DMS79 (cell line): ENCODE results near the gene TMEM132D.

ENCODE experiments used
- DNase-seq: peaks from one replicate; lab custom pipeline; 2025; lab: John Stamatoyannopoulos, UW

Gene TMEM132D

GRCh38 chr12:129440278-129440677 is 463.5 kb downstream of the TMEM132D start:
- DNase-seq = no peak

- no peak for DNase-seq
Observed at GRCh38 chr12:129434790-129435189, 469.0 kb downstream of the TMEM132D start.

DNA sequence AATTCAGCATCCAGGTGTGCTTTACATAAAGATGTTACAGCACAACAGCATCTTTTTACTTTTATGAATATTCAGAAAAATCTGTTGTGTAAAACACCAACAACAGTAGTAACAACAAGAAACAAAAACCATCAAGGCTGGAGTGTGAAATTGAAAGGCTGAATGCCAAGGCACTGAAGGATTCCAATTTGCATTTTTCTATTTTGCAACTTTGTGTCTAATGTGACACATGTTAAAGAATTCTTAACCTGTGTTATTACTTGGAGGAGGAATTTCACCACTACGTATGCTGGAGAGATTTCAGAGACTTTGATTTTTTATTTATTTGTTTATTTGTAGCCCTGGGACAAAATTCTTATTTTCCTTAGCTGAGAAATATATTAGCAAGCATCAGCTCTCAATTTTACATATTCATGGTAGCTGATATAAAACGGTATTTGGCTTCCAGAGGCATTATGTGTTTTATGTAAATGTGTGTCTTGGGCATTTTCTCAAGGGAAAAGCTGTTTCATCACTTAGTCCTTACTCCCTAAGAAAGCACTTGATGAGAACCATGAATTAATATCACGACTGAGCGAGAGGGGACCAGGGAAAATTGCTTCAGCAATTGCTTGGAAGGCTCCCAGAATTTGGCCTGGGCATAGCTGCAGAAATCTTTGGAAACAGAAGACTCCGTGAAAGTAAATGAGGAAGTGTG is 475.4 kb downstream of the TMEM132D start:
- DNase-seq = no peak

GRCh38 chr12:129423041-129423580 is 480.7 kb downstream of the TMEM132D start:
- no peak for DNase-seq

- DNase-seq = no peak
Observed at GRCh38 chr12:129413295-129413694, 490.5 kb downstream of the TMEM132D start.

- no peak for DNase-seq
Observed at GRCh38 chr12:129409281-129409680, 494.5 kb downstream of the TMEM132D start.

DNA sequence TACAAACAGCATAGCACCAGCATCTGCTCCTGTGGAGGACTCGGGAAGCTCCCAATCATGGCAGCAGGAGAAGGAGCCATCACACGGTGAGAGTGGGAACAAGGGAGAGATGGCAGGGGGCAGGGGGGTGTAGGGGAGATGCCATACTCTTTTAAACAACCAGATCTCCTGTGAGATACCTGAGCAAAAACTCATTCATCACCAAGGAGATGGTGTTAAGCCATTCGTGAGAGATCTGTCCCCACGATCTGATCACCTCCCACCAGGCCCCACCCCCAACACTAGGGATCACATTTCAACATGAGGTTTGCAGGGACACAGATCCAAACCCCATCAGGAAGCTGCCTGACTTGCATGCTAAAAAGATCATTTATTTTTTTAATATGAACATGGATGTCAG is 499.3 kb downstream of the TMEM132D start:
- no peak for DNase-seq

DNA sequence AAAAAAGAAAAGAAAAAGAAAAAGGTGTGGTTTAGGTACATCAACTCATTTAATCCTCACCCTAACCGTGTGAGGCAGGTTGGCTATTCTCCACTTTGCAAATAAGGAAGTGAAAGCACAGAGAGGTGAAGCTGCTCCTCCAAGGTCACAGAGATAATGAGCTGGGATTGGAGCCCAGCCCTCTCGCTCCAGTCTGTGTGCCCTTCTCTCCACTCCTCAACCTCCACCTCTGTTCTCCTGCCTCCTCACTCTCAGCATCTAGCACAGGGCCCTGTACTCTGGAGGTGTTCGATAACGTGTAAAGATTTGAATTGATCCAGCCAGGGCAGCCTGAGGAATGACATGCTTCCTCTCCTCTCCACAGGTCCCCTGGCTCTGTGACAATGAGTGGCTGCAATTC is 502.3 kb downstream of the TMEM132D start:
- no peak for DNase-seq

- DNase-seq = no peak
Observed at GRCh38 chr12:129394177-129394825, 509.5 kb downstream of the TMEM132D start.

DNA sequence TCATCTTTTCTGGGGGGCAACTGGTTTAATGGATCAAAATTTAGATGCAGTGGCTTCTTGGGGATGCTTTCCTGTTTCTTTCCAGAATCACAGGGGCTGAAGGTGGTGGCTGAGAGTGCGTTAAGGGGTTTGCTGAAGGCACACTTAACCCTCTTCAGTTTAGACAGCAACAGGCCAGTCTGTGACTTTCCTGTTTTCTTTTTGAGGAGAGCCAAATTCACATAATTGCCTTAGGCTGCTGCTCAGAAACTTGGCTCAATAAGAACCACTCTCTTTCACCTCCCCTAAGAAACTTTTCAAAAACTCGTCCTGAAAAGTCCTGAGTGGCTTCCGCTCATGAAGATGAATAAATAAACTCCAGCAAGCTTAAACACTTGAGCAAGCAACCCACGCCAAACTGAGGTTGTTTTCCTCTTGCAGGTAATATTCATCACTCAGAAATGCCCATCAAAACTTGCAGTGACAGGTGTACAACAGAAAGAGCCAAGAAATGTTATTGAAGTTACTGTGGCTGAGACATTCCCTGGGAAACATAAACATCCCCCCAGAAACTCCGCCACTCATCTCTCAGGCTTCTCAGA is 510.4 kb downstream of the TMEM132D start:
- DNase-seq = peak; percentile 22

- DNase-seq = no peak
Observed at GRCh38 chr12:129385637-129385990, 518.2 kb downstream of the TMEM132D start.

DNA sequence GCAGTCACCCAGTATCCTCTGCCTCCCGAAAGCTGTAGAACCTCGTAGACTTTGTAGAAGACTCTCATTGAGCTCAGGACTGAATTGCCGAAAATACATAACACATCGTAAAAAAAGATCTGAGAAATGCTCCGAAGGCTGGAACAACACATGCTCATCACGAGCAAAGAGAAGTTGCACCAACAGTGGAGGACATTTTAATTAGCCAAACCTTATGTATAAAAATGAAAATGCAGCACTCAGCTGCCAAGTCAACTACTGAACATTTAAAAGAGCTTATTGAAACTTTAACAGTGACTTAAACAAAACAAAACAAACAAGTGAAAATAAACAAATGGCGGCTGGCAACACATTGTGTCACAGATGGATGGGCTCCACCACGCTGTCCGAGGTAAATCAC is 519.9 kb downstream of the TMEM132D start:
- DNase-seq = no peak

DNA sequence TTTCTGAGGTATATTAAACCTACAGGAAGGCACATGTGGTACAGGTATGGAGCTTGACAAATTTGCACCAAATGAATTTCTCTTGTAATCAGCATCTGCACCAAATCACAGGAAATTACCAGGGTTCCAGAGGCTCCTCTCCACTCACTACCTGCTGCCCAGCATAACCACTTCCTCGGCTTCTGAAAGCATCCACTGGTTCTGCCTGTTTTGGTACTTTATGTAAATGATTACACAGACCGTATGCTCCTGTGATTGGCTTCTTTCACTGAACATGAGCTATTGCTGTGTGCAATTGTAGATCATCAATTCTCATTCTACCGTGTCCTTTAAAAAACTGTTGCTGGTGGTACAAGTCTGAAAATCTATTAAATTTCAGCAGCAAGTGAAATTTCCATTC is 522.1 kb downstream of the TMEM132D start:
- DNase-seq = peak; percentile 14

GRCh38 chr12:129379076-129379804 is 524.6 kb downstream of the TMEM132D start:
- no peak for DNase-seq

DNA sequence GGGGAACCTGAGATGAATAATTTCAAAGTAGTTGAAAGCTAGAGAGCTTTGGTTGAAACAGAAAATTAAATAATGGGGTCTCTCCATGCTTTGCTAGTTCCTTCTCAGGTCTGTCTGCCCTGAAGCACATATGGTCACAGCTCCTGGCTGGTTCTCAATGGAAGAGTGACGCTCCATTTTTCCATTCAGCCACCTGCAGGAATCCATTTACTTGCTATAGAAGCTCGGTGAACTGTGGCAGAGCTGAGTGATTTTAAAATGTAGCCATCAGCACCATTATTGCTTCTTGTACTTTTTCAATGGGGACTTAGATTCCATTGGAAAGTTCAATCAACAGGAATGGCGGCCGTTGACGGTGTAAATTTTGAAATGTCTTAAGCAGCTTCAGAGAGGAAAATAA is 525.3 kb downstream of the TMEM132D start:
- peak; percentile 73 for DNase-seq

- DNase-seq = no peak
Observed at GRCh38 chr12:129373746-129374145, 530.1 kb downstream of the TMEM132D start.

- no peak for DNase-seq
Observed at GRCh38 chr12:129372876-129373275, 530.9 kb downstream of the TMEM132D start.

DNA sequence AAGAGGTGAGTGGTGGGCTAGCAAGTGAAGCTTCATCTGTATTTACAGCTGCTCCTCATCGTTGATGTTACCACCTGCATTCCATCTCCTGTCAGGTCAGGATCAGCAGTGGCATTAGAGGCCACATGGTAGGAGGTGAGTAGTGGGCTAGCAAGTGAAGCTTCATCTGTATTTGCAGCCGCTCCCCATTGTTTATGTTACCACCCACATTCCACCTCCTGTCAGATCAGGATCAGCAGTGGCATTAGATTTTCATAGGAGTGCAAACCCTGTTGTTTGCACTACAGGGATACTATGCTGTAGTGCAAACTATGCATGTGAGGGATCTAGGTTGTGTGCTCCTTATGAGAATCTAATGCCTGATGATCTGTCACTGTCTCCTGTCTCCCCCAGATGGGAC is 531.5 kb downstream of the TMEM132D start:
- DNase-seq = no peak

DNA sequence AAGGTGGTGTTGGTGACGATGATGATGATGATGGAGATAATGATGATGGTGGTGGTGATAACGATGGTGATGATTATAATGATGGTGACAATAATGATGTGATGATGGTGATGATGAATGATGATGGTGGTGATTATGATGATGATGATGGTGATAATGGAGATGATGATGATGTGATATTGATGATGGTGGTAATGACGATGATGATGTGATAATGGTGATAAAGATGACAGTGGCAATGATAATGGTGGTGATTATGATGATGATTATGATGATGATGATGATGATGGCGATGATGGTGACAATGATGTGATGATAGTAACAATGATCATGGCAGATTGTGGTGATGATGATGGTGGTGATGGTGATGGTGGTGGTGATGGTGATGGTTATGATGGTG is 532.6 kb downstream of the TMEM132D start:
- no peak for DNase-seq

DNA sequence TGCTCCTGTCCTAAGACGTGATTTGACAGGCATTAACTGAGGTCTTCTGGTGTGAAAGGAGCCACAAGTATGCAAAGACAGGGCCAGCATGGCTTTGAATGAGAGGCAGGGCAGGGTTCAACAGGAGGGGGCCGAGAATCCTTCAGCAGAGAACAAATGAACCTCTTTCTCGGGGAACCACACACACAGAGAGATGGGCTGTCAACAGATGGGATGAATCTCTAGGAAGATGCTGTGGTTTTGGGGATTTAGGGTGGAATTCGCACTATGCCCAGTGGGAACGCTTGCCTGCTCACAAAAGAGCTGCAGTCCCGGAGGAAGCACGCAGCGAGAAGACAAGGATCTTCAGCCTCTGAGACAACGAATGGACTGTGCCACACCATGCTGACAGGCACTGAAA is 537.2 kb downstream of the TMEM132D start:
- no peak for DNase-seq

DNA sequence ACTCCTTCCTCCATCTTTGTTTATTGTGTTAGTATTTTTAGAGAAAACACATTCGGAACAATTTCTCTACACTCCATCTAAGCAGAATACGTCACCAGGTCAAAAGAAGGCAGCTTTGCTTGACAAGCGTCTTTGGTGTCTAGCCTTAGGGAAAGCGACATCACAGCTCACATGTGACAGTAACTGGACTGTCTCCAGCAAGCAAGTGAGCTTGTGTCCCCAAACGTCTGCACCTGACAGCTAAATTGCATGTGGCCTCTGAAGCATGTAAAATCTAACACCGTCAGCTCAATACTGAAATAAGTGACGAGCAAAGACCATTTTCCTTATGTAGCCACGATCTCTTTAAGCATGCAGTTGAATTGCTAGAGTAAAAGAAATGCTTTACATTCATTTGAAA is 540.8 kb downstream of the TMEM132D start:
- peak; percentile 13 for DNase-seq

DNA sequence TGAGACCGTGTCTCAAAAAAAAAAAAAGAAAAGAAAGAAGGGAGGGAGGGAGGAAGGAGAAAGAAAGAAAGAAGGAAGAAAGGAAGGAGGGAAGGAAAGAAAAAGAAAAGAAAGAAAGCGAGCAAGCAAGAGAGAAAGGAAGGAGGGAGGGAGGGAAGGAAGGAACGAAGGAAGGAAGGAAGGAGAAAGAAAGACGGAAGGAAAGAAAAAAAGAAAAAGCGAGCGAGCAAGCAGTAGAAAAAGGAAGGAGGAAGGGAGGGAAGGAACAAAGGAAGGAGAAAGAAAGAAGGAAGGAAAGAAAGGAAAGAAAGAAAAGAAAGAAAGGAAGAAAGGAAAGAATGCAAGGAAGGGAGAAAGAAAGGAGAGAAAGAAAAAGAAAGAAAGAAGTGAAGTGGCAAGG is 546.6 kb downstream of the TMEM132D start:
- no peak for DNase-seq

GRCh38 chr12:129351481-129351880 is 552.3 kb downstream of the TMEM132D start:
- DNase-seq = no peak
